Measurements from ENCODE around the gene SPTBN2. TPM values are rescaled to one million over a fixed set of nuclear protein-coding genes. Genes with fewer than 3 reads are reported as not detected.
"Not testable (repeated sequence)": the region's sequence is repeated elsewhere in the genome, so short reads cannot be mapped to it uniquely, and the experiment has no call there.

SPTBN2 gene
- total and polyA plus RNA-seq, 4 donors, result 4.7 to 16.1 (median 11.3) TPM

- Histone ChIP-seq H3K27me3 (ENCODE audit: control insufficient read depth in 3 of 3, insufficient read depth in 3 of 3, low read length in 2 of 3) (peaks cover 0 to 47% (median 26%) of the 10 kb centered on the region in 3 donors), H3K4me3 (no peak overlapping the region), H3K9me3 (ENCODE audit: control insufficient read depth in 4 of 4, insufficient read depth in 3 of 4, low read length in 3 of 4) (no peaks in the 10 kb centered on the region), H3K9ac (ENCODE audit: insufficient read depth in 1 of 2, low read length in 2 of 2) (no peak overlapping the region), H3K27ac (ENCODE audit: low read depth in 1 of 2, low read length in 1 of 2) (no peak overlapping the region), H3K36me3 (ENCODE audit: control insufficient read depth in 4 of 4, insufficient read depth in 4 of 4, low read length in 4 of 4) (no peaks in the 10 kb centered on the region), H3K4me1 (ENCODE audit: control insufficient read depth in 5 of 5, insufficient read depth in 5 of 5, low read length in 5 of 5) (peaks cover 0 to 20% (median 0%) of the 10 kb centered on the region in 5 donors)
- WGBS, 2 donors, result 93 to 100% methylated on average over 1 of the region's 1 CpG
- no peak for TF ChIP-seq CTCF (IDR thresholded peaks at IDR 0.05; ENCODE audit: control extremely low read depth, extremely low read depth)
- no peak for ATAC-seq (ENCODE audit: insufficient read depth, low FRiP score)
- no peak for DNase-seq
These were observed 3.9 kb downstream of the SPTBN2 start for GRCh38 chr11:66725114-66725513.

GRCh38 chr11:66724167-66724566 is 4.8 kb downstream of the SPTBN2 start:
- H3K27ac ChIP-seq (ENCODE audit: low read depth in 1 of 2, low read length in 1 of 2); H3K9ac ChIP-seq (ENCODE audit: insufficient read depth in 1 of 2, low read length in 2 of 2); H3K36me3 ChIP-seq (ENCODE audit: control insufficient read depth in 4 of 4, insufficient read depth in 4 of 4, low read length in 4 of 4); DNase-seq; H3K4me3 ChIP-seq; ATAC-seq (ENCODE audit: insufficient read depth, low FRiP score); H3K9me3 ChIP-seq (ENCODE audit: control insufficient read depth in 4 of 4, insufficient read depth in 3 of 4, low read length in 3 of 4): not testable (repeated sequence)
- Histone ChIP-seq H3K27me3 (ENCODE audit: control insufficient read depth in 3 of 3, insufficient read depth in 3 of 3, low read length in 2 of 3) (peaks cover 0 to 38% (median 21%) of the 10 kb centered on the region in 3 donors), H3K4me1 (ENCODE audit: control insufficient read depth in 5 of 5, insufficient read depth in 5 of 5, low read length in 5 of 5) (peaks cover 0 to 20% (median 2%) of the 10 kb centered on the region in 5 donors)
- 87 to 91% methylated on average over 5 of the region's 5 CpGs for WGBS, 2 donors

GRCh38 chr11:66723693-66724092 is 5.3 kb downstream of the SPTBN2 start:
- Histone ChIP-seq H3K4me3 (no peak overlapping the region), H3K27me3 (ENCODE audit: control insufficient read depth in 3 of 3, insufficient read depth in 3 of 3, low read length in 2 of 3) (peaks cover 0 to 33% (median 17%) of the 10 kb centered on the region in 3 donors), H3K27ac (ENCODE audit: low read depth in 1 of 2, low read length in 1 of 2) (no peak overlapping the region), H3K36me3 (ENCODE audit: control insufficient read depth in 4 of 4, insufficient read depth in 4 of 4, low read length in 4 of 4) (no peaks in the 10 kb centered on the region), H3K9me3 (ENCODE audit: control insufficient read depth in 4 of 4, insufficient read depth in 3 of 4, low read length in 3 of 4) (no peaks in the 10 kb centered on the region), H3K9ac (ENCODE audit: insufficient read depth in 1 of 2, low read length in 2 of 2) (no peak overlapping the region), H3K4me1 (ENCODE audit: control insufficient read depth in 5 of 5, insufficient read depth in 5 of 5, low read length in 5 of 5) (peaks cover 0 to 20% (median 2%) of the 10 kb centered on the region in 5 donors)
- no peak for TF ChIP-seq CTCF (IDR thresholded peaks at IDR 0.05; ENCODE audit: control extremely low read depth, extremely low read depth)
- DNase-seq, result no peak
- WGBS, 2 donors, result 93 to 94% methylated on average over 5 of the region's 5 CpGs
- no peak for ATAC-seq (ENCODE audit: insufficient read depth, low FRiP score)

GRCh38 chr11:66722745-66723651 is 6.0 kb downstream of the SPTBN2 start:
- Histone ChIP-seq H3K27me3 (ENCODE audit: control insufficient read depth in 3 of 3, insufficient read depth in 3 of 3, low read length in 2 of 3) (peaks cover 0 to 31% (median 17%) of the 10 kb centered on the region in 3 donors), H3K27ac (ENCODE audit: low read depth in 1 of 2, low read length in 1 of 2) (no peak overlapping the region), H3K4me3 (no peak overlapping the region), H3K4me1 (ENCODE audit: control insufficient read depth in 5 of 5, insufficient read depth in 5 of 5, low read length in 5 of 5) (peaks cover 0 to 23% (median 0%) of the 10 kb centered on the region in 5 donors), H3K9me3 (ENCODE audit: control insufficient read depth in 4 of 4, insufficient read depth in 3 of 4, low read length in 3 of 4) (no peaks in the 10 kb centered on the region), H3K9ac (ENCODE audit: insufficient read depth in 1 of 2, low read length in 2 of 2) (no peak overlapping the region), H3K36me3 (ENCODE audit: control insufficient read depth in 4 of 4, insufficient read depth in 4 of 4, low read length in 4 of 4) (no peaks in the 10 kb centered on the region)
- WGBS, 2 donors, result 85 to 93% methylated on average over 16 of the region's 16 CpGs
- ATAC-seq (ENCODE audit: insufficient read depth, low FRiP score), result no peak
- TF ChIP-seq CTCF (IDR thresholded peaks at IDR 0.05; ENCODE audit: control extremely low read depth, extremely low read depth), result no peak
- DNase-seq, result no peak

All from lung (tissue), 12 donors.